Islet precursor cell (in vitro differentiated cells): ENCODE results near the gene CD248.
"Not testable (repeated sequence)": the region's sequence is repeated elsewhere in the genome, so short reads cannot be mapped to it uniquely, and the experiment has no call there.

Source experiments
- DNase-seq: peaks from one replicate; pipeline ENCODE4 v3.0.0-alpha.2; 2018

CD248 gene

GRCh38 chr11:66316849-66317251 is at the start of gene CD248:
TSS of gene CD248 (minus strand) at chr11:66317044. CDS start at chr11:66317027, 17 bp downstream.
- DNase-seq, result peak; percentile 88

GRCh38 chr11:66365711-66366619 is 49.1 kb upstream of the CD248 start:
- no peak for DNase-seq

- no peak for DNase-seq
Measured at GRCh38 chr11:66365166-66365565, 48.3 kb upstream of the CD248 start.

- peak; percentile 84 for DNase-seq
Measured at GRCh38 chr11:66363805-66364535, 47.1 kb upstream of the CD248 start.

GRCh38 chr11:66363187-66363601 is 46.4 kb upstream of the CD248 start:
- DNase-seq, result no peak

- DNase-seq, result no peak
Measured at GRCh38 chr11:66362481-66363147, 45.8 kb upstream of the CD248 start.

GRCh38 chr11:66361502-66361941 is 44.7 kb upstream of the CD248 start:
- DNase-seq, result no peak

- DNase-seq, result no peak
Measured at GRCh38 chr11:66360406-66361073, 43.7 kb upstream of the CD248 start.

GRCh38 chr11:66359662-66360087 is 42.8 kb upstream of the CD248 start:
- DNase-seq, result no peak

- not testable (repeated sequence) for DNase-seq
Measured at GRCh38 chr11:66350560-66351235, 33.9 kb upstream of the CD248 start.

GRCh38 chr11:66349084-66349386 is 32.2 kb upstream of the CD248 start:
- DNase-seq, result no peak

GRCh38 chr11:66347425-66348276 is 30.8 kb upstream of the CD248 start, which contains the start of gene B4GAT1:
TSS of gene B4GAT1 (minus strand) at chr11:66347629. CDS start at chr11:66347545, 84 bp downstream.
- peak; percentile 94 for DNase-seq

GRCh38 chr11:66346476-66347424 is 29.9 kb upstream of the CD248 start:
- DNase-seq, result peak; percentile 45

GRCh38 chr11:66345316-66345649 is 28.4 kb upstream of the CD248 start:
- no peak for DNase-seq

- DNase-seq, result peak; percentile 98
Measured at GRCh38 chr11:66344550-66345315, 27.9 kb upstream of the CD248 start, which contains the start of gene BRMS1. TSS of gene BRMS1 (minus strand) at chr11:66345104. CDS start at chr11:66342234, 2,870 bp downstream.

- peak; percentile 29 for DNase-seq
Measured at GRCh38 chr11:66343176-66343575, 26.3 kb upstream of the CD248 start.

GRCh38 chr11:66341502-66342126 is 24.8 kb upstream of the CD248 start:
- no peak for DNase-seq
